ENCODE results near the gene MTHFD1L.

DNA sequence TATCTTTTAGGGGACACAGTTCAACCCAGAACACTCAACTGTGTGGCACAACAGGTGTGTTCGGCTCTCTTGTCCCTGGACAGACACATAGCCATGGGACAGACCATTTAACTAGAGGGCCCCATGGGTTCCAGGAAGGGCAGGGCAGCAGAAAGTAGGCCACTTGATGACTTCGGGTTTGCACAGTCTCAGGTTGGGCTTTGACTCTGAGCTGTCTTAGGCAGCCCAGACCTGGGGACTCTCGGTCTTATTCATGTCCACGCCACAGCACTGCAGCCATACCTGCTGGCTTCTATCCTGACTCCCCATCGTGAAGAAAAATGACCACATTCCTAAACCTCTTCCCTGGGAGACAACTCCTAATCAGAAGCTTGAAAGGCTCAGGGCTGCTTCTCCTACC lies 228.2 kb downstream of the MTHFD1L start:
- no peak for TF ChIP-seq CTCF (conservative IDR thresholded peaks at IDR 0.05 in 1 of 2, IDR thresholded peaks at IDR 0.05 in 1 of 2; ENCODE audit: low read depth in 1 of 2, low read length in 2 of 2)
- TF ChIP-seq EZH2 (IDR thresholded peaks at IDR 0.05; ENCODE audit: low read length, missing control alignments): no peak

All from fibroblast of lung (primary cell).